CD14-positive monocyte (primary cell): ENCODE data around the gene NCOR2. TPM values are rescaled to one million over a fixed set of nuclear protein-coding genes. Genes with fewer than 3 reads are reported as not detected.
A peak's percentile ranks its signal among the peaks of the same experiment; 100 is the strongest.

Experiments
- DNase-seq, 3 donors: peaks; one replicate each; pipeline ENCODE4 v3.0.0-alpha.2; 2011 to 2022
- H2AFZ ChIP-seq: 2 replicates; pipeline ENCODE4 v1.6.0; 2012; ENCODE audit warnings: mild to moderate bottlenecking, low read depth, low read length, inconsistent platforms; ENCODE audit not compliant: insufficient read depth, poor library complexity, severe bottlenecking
- H3K27ac ChIP-seq, 2 donors: 1 replicate in 1 of 2; 2 replicates in 1 of 2; pipeline ENCODE4 v1.5.1; 2012 to 2013; ENCODE audit warnings: low read length in 2 of 2, control low read depth in 1 of 2, inconsistent platforms in 1 of 2, low read depth in 1 of 2, mild to moderate bottlenecking in 1 of 2
- H3K27me3 ChIP-seq, 2 donors: one replicate each; pipeline versions ENCODE4 v1.6.0 to v1.6.1; 2011 to 2013; ENCODE audit warnings: low read length in 2 of 2; ENCODE audit not compliant: control insufficient read depth in 2 of 2, insufficient read depth in 2 of 2
- H3K36me3 ChIP-seq, 2 donors: replicated peaks in 1 of 2; 1 replicate in 1 of 2; 2 replicates in 1 of 2; pipeline versions ENCODE4 v1.5.1 to v1.6.1; 2012 to 2013; ENCODE audit warnings: low read length in 2 of 2, control low read depth in 1 of 2, inconsistent platforms in 1 of 2, mild to moderate bottlenecking in 1 of 2; ENCODE audit not compliant: insufficient read depth in 2 of 2, control insufficient read depth in 1 of 2
- H3K4me1 ChIP-seq, 2 donors: 1 replicate in 1 of 2; 2 replicates in 1 of 2; pipeline versions ENCODE4 v1.5.1 to v1.6.1; 2012 to 2013; ENCODE audit warnings: low read length in 2 of 2, control low read depth in 1 of 2, inconsistent platforms in 1 of 2, mild to moderate bottlenecking in 1 of 2, moderate library complexity in 1 of 2; ENCODE audit not compliant: insufficient read depth in 2 of 2, control insufficient read depth in 1 of 2
- H3K4me2 ChIP-seq: replicated peaks from 2 replicates; pipeline ENCODE3; 2012; ENCODE audit warnings: low read length, moderate library complexity, mild to moderate bottlenecking; ENCODE audit not compliant: poor library complexity, severe bottlenecking; ENCODE audit errors: extremely low read depth
- H3K4me3 ChIP-seq, 3 experiments: fragments of 200-600 bp in 1 of 3; sonication (generic) in 1 of 3; replicated peaks in 1 of 3; 1 replicate in 2 of 3; 2 replicates in 1 of 3; pipeline ENCODE4 v1.5.1; 2011 to 2013; ENCODE audit warnings: low read length in 3 of 3, mild to moderate bottlenecking in 3 of 3, control low read depth in 2 of 3, low read depth in 2 of 3, inconsistent platforms in 1 of 3, moderate library complexity in 1 of 3
- H3K79me2 ChIP-seq: 2 replicates; pipeline ENCODE4 v1.6.0; 2012; ENCODE audit warnings: mild to moderate bottlenecking, control low read depth, inconsistent platforms, low read length, moderate library complexity; ENCODE audit not compliant: insufficient read depth
- H3K9ac ChIP-seq: 2 replicates; pipeline ENCODE4 v1.6.0; 2017; ENCODE audit warnings: low read length, mild to moderate bottlenecking; ENCODE audit not compliant: insufficient read depth, poor library complexity, severe bottlenecking
- H3K9me3 ChIP-seq, 2 donors: replicated peaks in 1 of 2; 1 replicate in 1 of 2; 2 replicates in 1 of 2; pipeline versions ENCODE4 v1.5.1 to v1.6.1; 2012 to 2013; ENCODE audit warnings: low read length in 2 of 2, control low read depth in 1 of 2; ENCODE audit not compliant: control insufficient read depth in 1 of 2, insufficient read depth in 1 of 2
- H4K20me1 ChIP-seq: 2 replicates; pipeline ENCODE4 v1.6.0; 2012; ENCODE audit warnings: mild to moderate bottlenecking, low read length, control low read depth, moderate library complexity; ENCODE audit not compliant: insufficient read depth
- H3K27ac Mint-ChIP-seq, 7 donors: one replicate each; pipeline ENCODE4 v1.8.0; 2020; ENCODE audit warnings: mild to moderate bottlenecking in 7 of 7, mixed read lengths in 7 of 7, moderate library complexity in 6 of 7, inconsistent platforms in 2 of 7
- H3K27me3 Mint-ChIP-seq, 3 donors: one replicate each; pipeline ENCODE4 v1.8.0; 2021 to 2022; ENCODE audit warnings: low read depth in 3 of 3, mild to moderate bottlenecking in 3 of 3, mixed read lengths in 3 of 3, moderate library complexity in 3 of 3, inconsistent platforms in 1 of 3
- H3K36me3 Mint-ChIP-seq, 2 donors: one replicate each; pipeline ENCODE4 v1.8.0; 2020; ENCODE audit warnings: mixed read lengths in 2 of 2, inconsistent platforms in 1 of 2, mild to moderate bottlenecking in 1 of 2
- H3K4me1 Mint-ChIP-seq: one replicate; pipeline ENCODE4 v1.8.0; 2020; ENCODE audit warnings: mild to moderate bottlenecking, mixed read lengths
- H3K4me3 Mint-ChIP-seq, 2 donors: one replicate each; pipeline ENCODE4 v1.8.0; 2020; ENCODE audit warnings: mild to moderate bottlenecking in 2 of 2, mixed read lengths in 2 of 2, moderate library complexity in 1 of 2
- H3K9me3 Mint-ChIP-seq, 7 donors: one replicate each; pipeline ENCODE4 v1.8.0; 2020 to 2022; ENCODE audit warnings: mixed read lengths in 7 of 7, mild to moderate bottlenecking in 6 of 7, moderate library complexity in 6 of 7, inconsistent platforms in 2 of 7
- WGBS: methylation state at CpG from one replicate; pipeline ENCODE4 v1.1.5; 2013; ENCODE audit warnings: missing lambda C conversion rate; ENCODE audit not compliant: insufficient coverage; 5-methylcytosine and 5-hydroxymethylcytosine counted together
- intact Hi-C, 2 donors: fragments of 100-400 bp; cut with micrococcal nuclease; formaldehyde crosslinking; loops; one replicate each; pipeline versions ENCODE4 v1.15.0 to v1.15.1; 2023
- polyA plus RNA-seq, 3 donors: library from polyadenylated mRNA; depleted of rRNA in 1 of 3; unstranded in 2 of 3; stranded (reverse) in 1 of 3; fragments of 300-500 nt in 2 of 3; fragments of >200 nt in 1 of 3; fragmentation: Illumina TruSeq in 2 of 3; gene quantifications; 1 replicate in 2 of 3; 2 replicates in 1 of 3; pipeline ENCODE4 v1.2.3, GENCODE V29; 2012 to 2021
- TF ChIP-seq, protein P1 (sequence below): fragments of 200-600 bp; IDR thresholded peaks from one replicate; pipeline ENCODE4 v1.8.0; 2022; ENCODE audit warnings: antibody characterized with exemption, mild to moderate bottlenecking

Gene NCOR2
- polyA plus RNA-seq, 3 donors: 4.7 to 46.8 (median 5.5) TPM

DNA sequence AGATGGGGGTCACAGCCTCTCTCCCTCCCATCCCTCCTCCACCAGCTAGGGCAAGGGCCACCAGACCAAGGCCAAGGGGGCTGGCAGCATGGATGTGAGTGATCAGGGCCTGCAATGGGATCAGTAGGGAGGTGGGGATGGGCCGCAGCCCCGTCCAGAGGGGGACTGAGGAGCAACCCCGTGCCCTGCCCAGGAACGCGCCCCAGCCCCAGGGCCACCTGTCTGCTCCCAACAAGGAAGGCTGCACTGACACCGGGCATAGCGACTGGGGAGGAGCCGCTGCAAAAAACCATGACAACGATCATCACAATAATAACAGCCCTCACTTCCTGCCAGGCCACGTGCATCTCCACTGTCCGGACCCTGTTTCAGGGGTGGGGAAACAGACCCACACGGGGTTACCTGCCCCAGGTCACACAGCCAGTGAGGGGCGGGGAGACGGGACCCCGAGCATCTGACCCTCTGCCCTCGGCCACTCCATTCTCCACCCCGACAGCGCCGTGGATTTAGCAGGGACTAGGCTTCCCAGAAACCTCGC, 24.3 kb downstream of the NCOR2 start:
- Mint-ChIP-seq H3K36me3 (peaks cover 10 to 13% of the 10 kb centered on the region in 2 donors), H3K27me3 (peaks cover 0 to 1% (median 0%) of the 10 kb centered on the region in 3 donors), H3K27ac (peak overlapping the region; percentile 60 to 93 (median 86)), H3K4me3 (no peak overlapping the region), H3K9me3 (peaks cover 0 to 2% (median 0%) of the 10 kb centered on the region in 7 donors), H3K4me1 (peaks cover 70% of the 10 kb centered on the region)
- Histone ChIP-seq H3K27ac (peak overlapping the region in 1 of 2 donors; percentile 33), H2AFZ (no peak overlapping the region), H4K20me1 (peaks cover 96% of the 10 kb centered on the region), H3K27me3 (no peaks in the 10 kb centered on the region), H3K79me2 (peaks cover 95% of the 10 kb centered on the region), H3K4me2 (no peak overlapping the region), H3K9me3 (no peaks in the 10 kb centered on the region), H3K4me1 (peaks cover 65 to 73% of the 10 kb centered on the region in 2 donors), H3K36me3 (no peaks in the 10 kb centered on the region), H3K9ac (no peak overlapping the region), H3K4me3 (no peak overlapping the region)
- WGBS: 43% methylated on average over 13 of the region's 20 CpGs
- DNase-seq: peak; percentile 43 to 48 (median 47)
- TF ChIP-seq, protein P1, sequence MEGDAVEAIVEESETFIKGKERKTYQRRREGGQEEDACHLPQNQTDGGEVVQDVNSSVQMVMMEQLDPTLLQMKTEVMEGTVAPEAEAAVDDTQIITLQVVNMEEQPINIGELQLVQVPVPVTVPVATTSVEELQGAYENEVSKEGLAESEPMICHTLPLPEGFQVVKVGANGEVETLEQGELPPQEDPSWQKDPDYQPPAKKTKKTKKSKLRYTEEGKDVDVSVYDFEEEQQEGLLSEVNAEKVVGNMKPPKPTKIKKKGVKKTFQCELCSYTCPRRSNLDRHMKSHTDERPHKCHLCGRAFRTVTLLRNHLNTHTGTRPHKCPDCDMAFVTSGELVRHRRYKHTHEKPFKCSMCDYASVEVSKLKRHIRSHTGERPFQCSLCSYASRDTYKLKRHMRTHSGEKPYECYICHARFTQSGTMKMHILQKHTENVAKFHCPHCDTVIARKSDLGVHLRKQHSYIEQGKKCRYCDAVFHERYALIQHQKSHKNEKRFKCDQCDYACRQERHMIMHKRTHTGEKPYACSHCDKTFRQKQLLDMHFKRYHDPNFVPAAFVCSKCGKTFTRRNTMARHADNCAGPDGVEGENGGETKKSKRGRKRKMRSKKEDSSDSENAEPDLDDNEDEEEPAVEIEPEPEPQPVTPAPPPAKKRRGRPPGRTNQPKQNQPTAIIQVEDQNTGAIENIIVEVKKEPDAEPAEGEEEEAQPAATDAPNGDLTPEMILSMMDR: no peak
- intact Hi-C loops: loop anchor here in 1 of 2 donors (10.0 kb wide), 1 partner anchor 78 kb away; no protein-coding TSS in a partner anchor

DNA sequence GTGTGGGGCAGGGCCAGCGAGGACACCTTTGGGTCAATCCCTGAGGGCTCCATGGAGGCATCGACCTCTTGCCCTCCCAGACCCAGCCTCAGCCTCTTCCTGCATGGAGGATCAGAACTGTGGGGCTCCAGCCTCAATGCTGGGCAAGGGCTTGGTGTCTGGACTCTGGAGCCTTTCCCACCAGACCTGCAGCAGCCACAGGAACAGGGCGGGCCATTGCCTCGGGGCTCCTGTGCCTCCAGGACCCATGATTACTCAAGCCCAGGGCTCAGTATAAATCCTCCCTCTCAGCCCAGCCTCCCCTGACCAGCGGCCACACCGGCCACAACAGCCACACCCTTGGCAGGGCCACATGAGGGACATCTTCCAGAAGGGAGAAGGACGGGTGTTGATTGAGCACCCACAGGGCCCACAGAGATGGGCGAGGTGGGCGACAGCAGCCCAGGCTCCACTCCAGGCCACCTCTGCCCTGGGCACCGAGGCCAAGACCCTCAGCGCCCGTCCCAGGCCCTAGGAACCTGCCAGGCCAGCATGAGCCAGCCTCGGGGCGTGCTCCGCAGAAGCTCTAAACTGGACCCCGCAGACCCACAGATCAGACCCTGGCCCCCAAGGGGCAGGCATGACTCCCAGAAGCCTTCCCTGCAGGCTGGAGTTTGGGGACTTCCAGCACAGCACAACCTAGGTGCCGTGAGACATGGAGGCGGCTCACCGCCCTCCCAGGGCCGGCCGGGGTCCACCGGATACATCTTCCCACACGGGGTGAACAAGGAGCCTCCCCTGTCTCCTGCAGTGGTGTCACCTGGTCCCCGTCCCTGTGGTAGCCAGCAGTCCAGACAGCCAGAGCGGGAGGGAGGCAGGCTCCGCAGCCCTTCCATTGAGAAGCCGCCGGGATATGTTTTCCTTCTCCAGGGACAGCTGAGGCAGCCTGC, 25.1 kb downstream of the NCOR2 start:
- H3K27me3 ChIP-seq: no peaks in the 10 kb centered on the region
- H3K27ac Mint-ChIP-seq: peak overlapping the region in 6 of 7 donors; percentile 32 to 87 (median 80)
- no peak overlapping the region for H2AFZ ChIP-seq
- H3K36me3 ChIP-seq: no peaks in the 10 kb centered on the region
- no peak overlapping the region for H3K4me3 ChIP-seq
- peaks cover 96% of the 10 kb centered on the region for H4K20me1 ChIP-seq
- H3K27me3 Mint-ChIP-seq: peaks cover 0 to 1% (median 0%) of the 10 kb centered on the region in 3 donors
- WGBS: 88% methylated on average over 26 of the region's 28 CpGs
- peak overlapping the region; percentile 23 for H3K9ac ChIP-seq
- peak overlapping the region in 1 of 2 donors; percentile 32 for H3K27ac ChIP-seq
- peaks cover 73% of the 10 kb centered on the region for H3K4me1 Mint-ChIP-seq
- no peaks in the 10 kb centered on the region for H3K9me3 ChIP-seq
- peaks cover 0 to 2% (median 0%) of the 10 kb centered on the region in 7 donors for H3K9me3 Mint-ChIP-seq
- H3K4me1 ChIP-seq: peaks cover 70 to 78% of the 10 kb centered on the region in 2 donors
- H3K36me3 Mint-ChIP-seq: peaks cover 6 to 11% of the 10 kb centered on the region in 2 donors
- TF ChIP-seq, protein P1: no peak
- H3K4me2 ChIP-seq: no peak overlapping the region
- H3K79me2 ChIP-seq: peaks cover 95% of the 10 kb centered on the region
- intact Hi-C loops: loop anchor here in 1 of 2 donors (10.0 kb wide), 1 partner anchor 77 kb away; no protein-coding TSS in a partner anchor
- DNase-seq: no peak
- H3K4me3 Mint-ChIP-seq: no peak overlapping the region
